Stimulated activated CD4-positive, alpha-beta T cell treated with anti-CD3 and anti-CD28 coated beads, TNF-alpha, amount 100 ng/mL, for 4 hours (primary cell): Measurements from ENCODE around the gene IL18RAP.

ENCODE experiments used
- DNase-seq, 3 experiments: peaks; one replicate each; pipeline ENCODE4 v3.0.0-alpha.2; 2020; ENCODE audit warnings: low read depth in 3 of 3

Gene IL18RAP

GRCh38 chr2:102498414-102498813 is 75.5 kb downstream of the IL18RAP start:
- no peak for DNase-seq

DNA sequence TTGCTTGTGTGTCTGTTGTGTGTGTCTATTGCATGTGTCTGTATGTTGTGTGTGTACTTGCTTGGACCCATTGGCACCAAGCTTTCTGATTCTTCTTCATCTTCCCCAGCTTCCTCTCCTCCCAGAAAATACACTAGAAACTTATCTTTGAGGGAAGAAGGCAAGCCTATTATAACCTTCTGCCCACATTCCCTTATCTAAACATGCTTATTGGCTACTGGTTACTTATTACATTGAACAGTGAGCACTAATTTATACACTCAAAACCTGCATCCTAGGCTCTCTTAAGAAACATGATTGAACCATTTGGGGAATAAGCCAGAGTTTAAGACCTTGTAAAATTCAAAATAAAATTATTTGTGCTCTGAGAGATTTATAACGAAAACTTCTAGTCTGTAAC is 76.6 kb downstream of the IL18RAP start:
- no peak for DNase-seq
